Activated naive CD4-positive, alpha-beta T cell treated with anti-CD3 and anti-CD28 coated beads, Interleukin-2, amount 10 ng/mL, durations not matched to agents 7 days and 5 days (primary cell): ENCODE results near the gene PLCH1.
A peak's percentile ranks its signal among the peaks of the same experiment; 100 is the strongest.

Experiments
- CTCF ChIA-PET: fragments of 350-600 bp; sonication (Branson Sonifier 250); formaldehyde crosslinking; loops from one replicate; lab custom pipeline; 2021; ENCODE audit warnings: antibody characterized with exemption; lab: Charles Lee
- DNase-seq: peaks from one replicate; pipeline ENCODE4 v3.0.0-alpha.2; 2020
- H3K27ac Mint-ChIP-seq: one replicate; pipeline ENCODE4 v1.8.0; 2021; ENCODE audit warnings: mild to moderate bottlenecking, moderate library complexity, mixed read lengths
- H3K27me3 Mint-ChIP-seq: one replicate; pipeline ENCODE4 v1.8.0; 2021; ENCODE audit warnings: mild to moderate bottlenecking, mixed read lengths
- H3K36me3 Mint-ChIP-seq: one replicate; pipeline ENCODE4 v1.8.0; 2021; ENCODE audit warnings: mixed read lengths
- H3K4me1 Mint-ChIP-seq: one replicate; pipeline ENCODE4 v1.8.0; 2021; ENCODE audit warnings: mixed read lengths
- H3K4me3 Mint-ChIP-seq: one replicate; pipeline ENCODE4 v1.8.0; 2021; ENCODE audit warnings: mild to moderate bottlenecking, moderate library complexity, mixed read lengths
- H3K9me3 Mint-ChIP-seq: one replicate; pipeline ENCODE4 v1.8.0; 2021; ENCODE audit warnings: mixed read lengths

Gene PLCH1

GRCh38 chr3:155362808-155363689, 381.8 kb downstream of the PLCH1 start:
- no peaks in the 10 kb centered on the region for H3K9me3 Mint-ChIP-seq
- H3K36me3 Mint-ChIP-seq, result no peaks in the 10 kb centered on the region
- CTCF ChIA-PET, result no interaction called here
- H3K4me3 Mint-ChIP-seq, result no peak overlapping the region
- H3K4me1 Mint-ChIP-seq, result no peaks in the 10 kb centered on the region
- no peak overlapping the region for H3K27ac Mint-ChIP-seq
- DNase-seq, result no peak
- H3K27me3 Mint-ChIP-seq, result no peaks in the 10 kb centered on the region

GRCh38 chr3:155360281-155360680, 384.6 kb downstream of the PLCH1 start:
- no peaks in the 10 kb centered on the region for H3K9me3 Mint-ChIP-seq

GRCh38 chr3:155356594-155357370, 388.1 kb downstream of the PLCH1 start:
- no peaks in the 10 kb centered on the region for H3K27me3 Mint-ChIP-seq

More at GRCh38 chr3:155360281-155360680, 384.6 kb downstream of the PLCH1 start:
- H3K36me3 Mint-ChIP-seq, result no peaks in the 10 kb centered on the region
- CTCF ChIA-PET, result no interaction called here
- no peak overlapping the region for H3K27ac Mint-ChIP-seq
- no peak overlapping the region for H3K4me3 Mint-ChIP-seq
- H3K4me1 Mint-ChIP-seq, result no peaks in the 10 kb centered on the region
- H3K27me3 Mint-ChIP-seq, result no peaks in the 10 kb centered on the region
- DNase-seq, result no peak

GRCh38 chr3:155354658-155355057, 390.2 kb downstream of the PLCH1 start:
- H3K4me1 Mint-ChIP-seq, result no peaks in the 10 kb centered on the region
- no peak overlapping the region for H3K4me3 Mint-ChIP-seq
- no peaks in the 10 kb centered on the region for H3K27me3 Mint-ChIP-seq
- no peaks in the 10 kb centered on the region for H3K9me3 Mint-ChIP-seq
- no peaks in the 10 kb centered on the region for H3K36me3 Mint-ChIP-seq
- H3K27ac Mint-ChIP-seq, result no peak overlapping the region
- no peak for DNase-seq
- CTCF ChIA-PET, result interaction anchor here (1.4 to 3.9 kb wide), 2 partner anchors 19 to 347 kb away, joined by 5 to 48 read pairs; no protein-coding TSS in a partner anchor

More at GRCh38 chr3:155356594-155357370, 388.1 kb downstream of the PLCH1 start:
- DNase-seq, result no peak
- Mint-ChIP-seq H3K4me1 (no peaks in the 10 kb centered on the region), H3K36me3 (no peaks in the 10 kb centered on the region), H3K9me3 (no peaks in the 10 kb centered on the region), H3K4me3 (no peak overlapping the region), H3K27ac (no peak overlapping the region)
- CTCF ChIA-PET, result interaction anchor here (0.6 kb wide), 1 partner anchor 345 kb away, joined by 5 read pairs; no protein-coding TSS in a partner anchor

- H3K36me3 Mint-ChIP-seq, result no peaks in the 10 kb centered on the region
- no peaks in the 10 kb centered on the region for H3K4me1 Mint-ChIP-seq
- no peaks in the 10 kb centered on the region for H3K27me3 Mint-ChIP-seq
- no peaks in the 10 kb centered on the region for H3K9me3 Mint-ChIP-seq
- no peak for DNase-seq
- H3K27ac Mint-ChIP-seq, result no peak overlapping the region
- no peak overlapping the region for H3K4me3 Mint-ChIP-seq
- CTCF ChIA-PET, result interaction anchor here (0.6 to 3.9 kb wide), 2 partner anchors 349 to 402 kb away, joined by 3 to 48 read pairs; no protein-coding TSS in a partner anchor
These were observed 391.9 kb downstream of the PLCH1 start for GRCh38 chr3:155352900-155353490.

GRCh38 chr3:155350571-155350970, 394.3 kb downstream of the PLCH1 start:
- H3K9me3 Mint-ChIP-seq, result no peaks in the 10 kb centered on the region
- no peaks in the 10 kb centered on the region for H3K27me3 Mint-ChIP-seq
- no peaks in the 10 kb centered on the region for H3K36me3 Mint-ChIP-seq
- no peaks in the 10 kb centered on the region for H3K4me1 Mint-ChIP-seq
- H3K4me3 Mint-ChIP-seq, result no peak overlapping the region
- no peak for DNase-seq
- CTCF ChIA-PET, result no interaction called here
- no peak overlapping the region for H3K27ac Mint-ChIP-seq

GRCh38 chr3:155347901-155348300, 397.0 kb downstream of the PLCH1 start:
- H3K27ac Mint-ChIP-seq, result no peak overlapping the region
- no peaks in the 10 kb centered on the region for H3K27me3 Mint-ChIP-seq
- DNase-seq, result no peak
- no peak overlapping the region for H3K4me3 Mint-ChIP-seq
- H3K36me3 Mint-ChIP-seq, result no peaks in the 10 kb centered on the region
- no peaks in the 10 kb centered on the region for H3K9me3 Mint-ChIP-seq
- CTCF ChIA-PET, result no interaction called here
- no peaks in the 10 kb centered on the region for H3K4me1 Mint-ChIP-seq

- CTCF ChIA-PET, result interaction anchor here (0.7 kb wide), 1 partner anchor 1124 kb away, joined by 3 read pairs; no protein-coding TSS in a partner anchor
- no peaks in the 10 kb centered on the region for H3K9me3 Mint-ChIP-seq
- H3K4me3 Mint-ChIP-seq, result no peak overlapping the region
- H3K27me3 Mint-ChIP-seq, result peaks cover 8% of the 10 kb centered on the region
- DNase-seq, result no peak
- no peak overlapping the region for H3K27ac Mint-ChIP-seq
- no peaks in the 10 kb centered on the region for H3K36me3 Mint-ChIP-seq
- peaks cover 2% of the 10 kb centered on the region for H3K4me1 Mint-ChIP-seq
These were observed 402.5 kb downstream of the PLCH1 start for GRCh38 chr3:155342344-155342743.

GRCh38 chr3:155339052-155339451, 405.8 kb downstream of the PLCH1 start:
- Mint-ChIP-seq H3K9me3 (no peaks in the 10 kb centered on the region), H3K4me1 (peaks cover 16% of the 10 kb centered on the region), H3K27me3 (peaks cover 8% of the 10 kb centered on the region), H3K27ac (no peak overlapping the region), H3K36me3 (no peaks in the 10 kb centered on the region), H3K4me3 (no peak overlapping the region)
- no peak for DNase-seq
- CTCF ChIA-PET, result no interaction called here

- CTCF ChIA-PET, result interaction anchor here (1.0 to 1.6 kb wide), 2 partner anchors 18 to 1001 kb away, joined by 3 to 5 read pairs; no protein-coding TSS in a partner anchor
- DNase-seq, result no peak
- Mint-ChIP-seq H3K4me3 (no peak overlapping the region), H3K4me1 (peaks cover 16% of the 10 kb centered on the region), H3K9me3 (no peaks in the 10 kb centered on the region), H3K36me3 (no peaks in the 10 kb centered on the region), H3K27me3 (peaks cover 4% of the 10 kb centered on the region), H3K27ac (no peak overlapping the region)
These were observed 409.0 kb downstream of the PLCH1 start for GRCh38 chr3:155335724-155336354.

GRCh38 chr3:155334914-155335723, 409.8 kb downstream of the PLCH1 start:
- peaks cover 4% of the 10 kb centered on the region for H3K27me3 Mint-ChIP-seq
- H3K36me3 Mint-ChIP-seq, result no peaks in the 10 kb centered on the region
- no peak overlapping the region for H3K27ac Mint-ChIP-seq
- no peak overlapping the region for H3K4me3 Mint-ChIP-seq
- no peaks in the 10 kb centered on the region for H3K9me3 Mint-ChIP-seq
- DNase-seq, result peak; percentile 32
- peaks cover 16% of the 10 kb centered on the region for H3K4me1 Mint-ChIP-seq
- CTCF ChIA-PET, result interaction anchor here (1.0 to 1.6 kb wide), 2 partner anchors 19 to 1000 kb away, joined by 3 to 5 read pairs; no protein-coding TSS in a partner anchor

GRCh38 chr3:155334215-155334913, 410.5 kb downstream of the PLCH1 start:
- no peak overlapping the region for H3K27ac Mint-ChIP-seq

More at GRCh38 chr3:155334215-155334913, 410.5 kb downstream of the PLCH1 start:
- DNase-seq, result no peak
- Mint-ChIP-seq H3K27me3 (peaks cover 4% of the 10 kb centered on the region), H3K4me1 (peaks cover 14% of the 10 kb centered on the region), H3K4me3 (no peak overlapping the region), H3K9me3 (no peaks in the 10 kb centered on the region), H3K36me3 (no peaks in the 10 kb centered on the region)
- CTCF ChIA-PET, result no interaction called here
